ENCODE results near the gene SNX25. TPM values are rescaled to one million over a fixed set of nuclear protein-coding genes. Genes with fewer than 3 reads are reported as not detected.

Gene SNX25
- total and polyA plus RNA-seq, 7 donors, result 5.3 to 13.0 (median 9.8) TPM

- DNase-seq (no peak), ATAC-seq (no peak)
- Histone ChIP-seq H3K4me3 (no peak overlapping the region), H3K9me3 (no peaks in the 10 kb centered on the region), H3K27me3 (ENCODE audit: insufficient read depth in 3 of 3, low read length in 2 of 3) (no peaks in the 10 kb centered on the region), H3K4me1 (peaks cover 4% of the 10 kb centered on the region), H3K36me3 (ENCODE audit: insufficient read depth in 1 of 2, low read depth in 1 of 2) (no peaks in the 10 kb centered on the region), H3K27ac (no peak overlapping the region)
- intact Hi-C loops (cut with DNase I), result no loop called here
- no peak for TF ChIP-seq CTCF (IDR thresholded peaks at IDR 0.05)
Measured at GRCh38 chr4:185275501-185275900, 66.1 kb downstream of the SNX25 start.

- Histone ChIP-seq H3K36me3 (ENCODE audit: insufficient read depth in 1 of 2, low read depth in 1 of 2) (no peaks in the 10 kb centered on the region), H3K27me3 (ENCODE audit: insufficient read depth in 3 of 3, low read length in 2 of 3) (no peaks in the 10 kb centered on the region), H3K9me3 (no peaks in the 10 kb centered on the region), H3K4me3 (no peak overlapping the region), H3K27ac (no peak overlapping the region), H3K4me1 (peaks cover 4% of the 10 kb centered on the region)
- ATAC-seq (no peak), DNase-seq (no peak)
- intact Hi-C loops (cut with DNase I), result no loop called here
- no peak for TF ChIP-seq CTCF (IDR thresholded peaks at IDR 0.05)
Measured at GRCh38 chr4:185276036-185276435, 66.6 kb downstream of the SNX25 start.

GRCh38 chr4:185278716-185279115, 69.3 kb downstream of the SNX25 start:
- no peak overlapping the region for H3K4me3 ChIP-seq
- no peaks in the 10 kb centered on the region for H3K36me3 ChIP-seq (ENCODE audit: insufficient read depth in 1 of 2, low read depth in 1 of 2)
- H3K27ac ChIP-seq, result no peak overlapping the region
- WGBS, 3 donors, result 90 to 94% (median 90%) methylated on average over 3 of the region's 3 CpGs
- H3K27me3 ChIP-seq (ENCODE audit: insufficient read depth in 3 of 3, low read length in 2 of 3), result no peaks in the 10 kb centered on the region
- H3K4me1 ChIP-seq, result peaks cover 4% of the 10 kb centered on the region
- H3K9me3 ChIP-seq, result no peaks in the 10 kb centered on the region
- intact Hi-C loops (cut with DNase I), result no loop called here
- DNase-seq, result no peak
- no peak for TF ChIP-seq CTCF (IDR thresholded peaks at IDR 0.05)
- ATAC-seq, result no peak

GRCh38 chr4:185280608-185281007, 71.2 kb downstream of the SNX25 start:
- H3K4me3 ChIP-seq, result no peak overlapping the region
- ATAC-seq, result no peak
- H3K36me3 ChIP-seq (ENCODE audit: insufficient read depth in 1 of 2, low read depth in 1 of 2), result no peaks in the 10 kb centered on the region
- WGBS, 3 donors, result 74 to 81% (median 80%) methylated on average over 5 of the region's 5 CpGs
- H3K27ac ChIP-seq, result no peak overlapping the region
- no peaks in the 10 kb centered on the region for H3K27me3 ChIP-seq (ENCODE audit: insufficient read depth in 3 of 3, low read length in 2 of 3)
- H3K9me3 ChIP-seq, result no peaks in the 10 kb centered on the region
- DNase-seq, result no peak
- TF ChIP-seq CTCF (IDR thresholded peaks at IDR 0.05), result no peak
- intact Hi-C loops (cut with DNase I), result no loop called here
- H3K4me1 ChIP-seq, result no peaks in the 10 kb centered on the region

GRCh38 chr4:185282968-185283367, 73.6 kb downstream of the SNX25 start:
- H3K27me3 ChIP-seq (ENCODE audit: insufficient read depth in 3 of 3, low read length in 2 of 3), result no peaks in the 10 kb centered on the region
- H3K4me1 ChIP-seq, result no peaks in the 10 kb centered on the region
- intact Hi-C loops (cut with DNase I), result no loop called here
- no peaks in the 10 kb centered on the region for H3K9me3 ChIP-seq
- DNase-seq (no peak), ATAC-seq (no peak)
- 97 to 100% (median 100%) methylated on average over 1 of the region's 1 CpG for WGBS, 3 donors
- no peak overlapping the region for H3K27ac ChIP-seq
- H3K4me3 ChIP-seq, result no peak overlapping the region
- TF ChIP-seq CTCF (IDR thresholded peaks at IDR 0.05), result no peak
- no peaks in the 10 kb centered on the region for H3K36me3 ChIP-seq (ENCODE audit: insufficient read depth in 1 of 2, low read depth in 1 of 2)

All from psoas muscle (tissue), 8 donors.